Panc1 (cell line): ENCODE data around the gene SRSF9.
"Not testable (repeated sequence)": the region's sequence is repeated elsewhere in the genome, so short reads cannot be mapped to it uniquely, and the experiment has no call there.

ENCODE experiments used
- CTCF ChIP-seq: fragments of 450-650 bp; IDR thresholded peaks from 2 replicates; pipeline ENCODE4 v1.5.1; 2017; ENCODE audit warnings: mild to moderate bottlenecking
- POLR2AphosphoS5 ChIP-seq: IDR thresholded peaks from 2 replicates; pipeline ENCODE4 v1.6.1; 2012; ENCODE audit warnings: mild to moderate bottlenecking, low read depth, low read length, moderate library complexity
- REST ChIP-seq, 2 experiments: IDR thresholded peaks; 2 replicates each; pipeline ENCODE4 v1.6.1; 2011 to 2012; ENCODE audit warnings: low read depth in 2 of 2, control low read depth in 1 of 2, low read length in 1 of 2, mild to moderate bottlenecking in 1 of 2, moderate library complexity in 1 of 2; ENCODE audit not compliant: insufficient read depth in 1 of 2
- SIN3A ChIP-seq: IDR thresholded peaks from 2 replicates; pipeline ENCODE4 v1.6.1; 2012; ENCODE audit warnings: low read depth, mild to moderate bottlenecking, low read length, moderate library complexity, borderline replicate concordance; ENCODE audit not compliant: insufficient read depth
- TCF7L2 ChIP-seq: IDR thresholded peaks from 2 replicates; pipeline ENCODE4 v1.6.1; 2011; ENCODE audit warnings: mild to moderate bottlenecking, low read depth, low read length, inconsistent platforms

GRCh38 chr12:120519324-120519723 is 49.8 kb upstream of the SRSF9 start:
- TF ChIP-seq REST (IDR thresholded peaks at IDR 0.05; ENCODE audit: insufficient read depth in 1 of 2, low read depth in 2 of 2, low read length in 1 of 2); POLR2AphosphoS5; CTCF; SIN3A; TCF7L2: not testable (repeated sequence)
